Measurements from ENCODE around the gene POLG.
A peak's percentile ranks its signal among the peaks of the same experiment; 100 is the strongest.

The POLG gene

GRCh38 chr15:89334510-89335297 lies at the start of gene POLG:
POLG (minus strand) TSS chr15:89334824; CDS start chr15:89333754, 1,070 bp downstream.
- no peaks in the 10 kb centered on the region for H3K9me3 ChIP-seq (ENCODE audit: control insufficient read depth, low read length)
- peak within 1 kb of the TSS; percentile 77 for H3K9ac ChIP-seq (ENCODE audit: low read length)
- no peaks in the 10 kb centered on the region for H3K27me3 ChIP-seq (ENCODE audit: control insufficient read depth, insufficient read depth, low read length)
- H3K4me3 ChIP-seq (ENCODE audit: low read length), result peak within 1 kb of the TSS; percentile 82
- H3K36me3 ChIP-seq (ENCODE audit: control insufficient read depth, insufficient read depth, low read length), result peaks cover 10% of the 10 kb centered on the region
- H3K4me1 ChIP-seq (ENCODE audit: control insufficient read depth, insufficient read depth, low read length), result peaks cover 43% of the 10 kb centered on the region

GRCh38 chr15:89384176-89384604 lies 49.6 kb upstream of the POLG start:
- Histone ChIP-seq H3K4me3 (ENCODE audit: low read length) (no peak overlapping the region), H3K36me3 (ENCODE audit: control insufficient read depth, insufficient read depth, low read length) (no peaks in the 10 kb centered on the region), H3K9me3 (ENCODE audit: control insufficient read depth, low read length) (no peaks in the 10 kb centered on the region), H3K4me1 (ENCODE audit: control insufficient read depth, insufficient read depth, low read length) (no peaks in the 10 kb centered on the region), H3K9ac (ENCODE audit: low read length) (no peak overlapping the region), H3K27me3 (ENCODE audit: control insufficient read depth, insufficient read depth, low read length) (peaks cover 45% of the 10 kb centered on the region)

GRCh38 chr15:89383365-89384175 lies 48.9 kb upstream of the POLG start:
- no peak overlapping the region for H3K9ac ChIP-seq (ENCODE audit: low read length)
- H3K4me1 ChIP-seq (ENCODE audit: control insufficient read depth, insufficient read depth, low read length), result peaks cover 3% of the 10 kb centered on the region
- H3K4me3 ChIP-seq (ENCODE audit: low read length), result no peak overlapping the region
- peaks cover 48% of the 10 kb centered on the region for H3K27me3 ChIP-seq (ENCODE audit: control insufficient read depth, insufficient read depth, low read length)
- H3K9me3 ChIP-seq (ENCODE audit: control insufficient read depth, low read length), result no peaks in the 10 kb centered on the region
- H3K36me3 ChIP-seq (ENCODE audit: control insufficient read depth, insufficient read depth, low read length), result no peaks in the 10 kb centered on the region

- no peak overlapping the region for H3K4me3 ChIP-seq (ENCODE audit: low read length)
- peaks cover 11% of the 10 kb centered on the region for H3K4me1 ChIP-seq (ENCODE audit: control insufficient read depth, insufficient read depth, low read length)
- H3K36me3 ChIP-seq (ENCODE audit: control insufficient read depth, insufficient read depth, low read length), result no peaks in the 10 kb centered on the region
- peaks cover 62% of the 10 kb centered on the region for H3K27me3 ChIP-seq (ENCODE audit: control insufficient read depth, insufficient read depth, low read length)
- no peak overlapping the region for H3K9ac ChIP-seq (ENCODE audit: low read length)
- H3K9me3 ChIP-seq (ENCODE audit: control insufficient read depth, low read length), result no peaks in the 10 kb centered on the region
These were observed 47.5 kb upstream of the POLG start for GRCh38 chr15:89381888-89382686.

GRCh38 chr15:89381331-89381730 lies 46.7 kb upstream of the POLG start:
- Histone ChIP-seq H3K4me3 (ENCODE audit: low read length) (no peak overlapping the region), H3K9ac (ENCODE audit: low read length) (no peak overlapping the region), H3K9me3 (ENCODE audit: control insufficient read depth, low read length) (no peaks in the 10 kb centered on the region), H3K4me1 (ENCODE audit: control insufficient read depth, insufficient read depth, low read length) (peaks cover 11% of the 10 kb centered on the region), H3K27me3 (ENCODE audit: control insufficient read depth, insufficient read depth, low read length) (peaks cover 70% of the 10 kb centered on the region), H3K36me3 (ENCODE audit: control insufficient read depth, insufficient read depth, low read length) (no peaks in the 10 kb centered on the region)

GRCh38 chr15:89379818-89380217 lies 45.2 kb upstream of the POLG start:
- peaks cover 81% of the 10 kb centered on the region for H3K27me3 ChIP-seq (ENCODE audit: control insufficient read depth, insufficient read depth, low read length)
- H3K4me3 ChIP-seq (ENCODE audit: low read length), result no peak overlapping the region

GRCh38 chr15:89379251-89379695 lies 44.6 kb upstream of the POLG start:
- no peaks in the 10 kb centered on the region for H3K36me3 ChIP-seq (ENCODE audit: control insufficient read depth, insufficient read depth, low read length)
- no peaks in the 10 kb centered on the region for H3K9me3 ChIP-seq (ENCODE audit: control insufficient read depth, low read length)
- peaks cover 83% of the 10 kb centered on the region for H3K27me3 ChIP-seq (ENCODE audit: control insufficient read depth, insufficient read depth, low read length)
- H3K4me3 ChIP-seq (ENCODE audit: low read length), result no peak overlapping the region
- H3K4me1 ChIP-seq (ENCODE audit: control insufficient read depth, insufficient read depth, low read length), result peaks cover 11% of the 10 kb centered on the region
- H3K9ac ChIP-seq (ENCODE audit: low read length), result no peak overlapping the region

More at GRCh38 chr15:89379818-89380217, 45.2 kb upstream of the POLG start:
- Histone ChIP-seq H3K9me3 (ENCODE audit: control insufficient read depth, low read length) (no peaks in the 10 kb centered on the region), H3K36me3 (ENCODE audit: control insufficient read depth, insufficient read depth, low read length) (no peaks in the 10 kb centered on the region), H3K9ac (ENCODE audit: low read length) (no peak overlapping the region), H3K4me1 (ENCODE audit: control insufficient read depth, insufficient read depth, low read length) (peaks cover 11% of the 10 kb centered on the region)

- no peaks in the 10 kb centered on the region for H3K36me3 ChIP-seq (ENCODE audit: control insufficient read depth, insufficient read depth, low read length)
- peaks cover 88% of the 10 kb centered on the region for H3K27me3 ChIP-seq (ENCODE audit: control insufficient read depth, insufficient read depth, low read length)
- H3K9ac ChIP-seq (ENCODE audit: low read length), result no peak overlapping the region
- no peaks in the 10 kb centered on the region for H3K9me3 ChIP-seq (ENCODE audit: control insufficient read depth, low read length)
- no peak overlapping the region for H3K4me3 ChIP-seq (ENCODE audit: low read length)
- peaks cover 11% of the 10 kb centered on the region for H3K4me1 ChIP-seq (ENCODE audit: control insufficient read depth, insufficient read depth, low read length)
These were observed 43.9 kb upstream of the POLG start for GRCh38 chr15:89378296-89379151.

- no peak overlapping the region for H3K9ac ChIP-seq (ENCODE audit: low read length)
- H3K4me1 ChIP-seq (ENCODE audit: control insufficient read depth, insufficient read depth, low read length), result peaks cover 11% of the 10 kb centered on the region
- H3K36me3 ChIP-seq (ENCODE audit: control insufficient read depth, insufficient read depth, low read length), result no peaks in the 10 kb centered on the region
- no peaks in the 10 kb centered on the region for H3K9me3 ChIP-seq (ENCODE audit: control insufficient read depth, low read length)
- peaks cover 89% of the 10 kb centered on the region for H3K27me3 ChIP-seq (ENCODE audit: control insufficient read depth, insufficient read depth, low read length)
- H3K4me3 ChIP-seq (ENCODE audit: low read length), result no peak overlapping the region
These were observed 43.2 kb upstream of the POLG start for GRCh38 chr15:89377842-89378295.

- Histone ChIP-seq H3K36me3 (ENCODE audit: control insufficient read depth, insufficient read depth, low read length) (no peaks in the 10 kb centered on the region), H3K9me3 (ENCODE audit: control insufficient read depth, low read length) (no peaks in the 10 kb centered on the region), H3K27me3 (ENCODE audit: control insufficient read depth, insufficient read depth, low read length) (peaks cover 96% of the 10 kb centered on the region), H3K4me1 (ENCODE audit: control insufficient read depth, insufficient read depth, low read length) (peaks cover 11% of the 10 kb centered on the region), H3K9ac (ENCODE audit: low read length) (no peak overlapping the region), H3K4me3 (ENCODE audit: low read length) (no peak overlapping the region)
These were observed 42.6 kb upstream of the POLG start for GRCh38 chr15:89377024-89377841.

Measured in mucosa of stomach (tissue), 1 donor.